Activated CD4-positive, alpha-beta T cell treated with anti-CD3 and anti-CD28 coated beads for 48 hours (primary cell): ENCODE data around the gene ALX4.
A peak's percentile ranks its signal among the peaks of the same experiment; 100 is the strongest.

Source experiments
- DNase-seq: peaks from one replicate; pipeline ENCODE4 v3.0.0-alpha.2; 2020

Gene ALX4

GRCh38 chr11:44290208-44290607 lies 19.7 kb downstream of the ALX4 start:
- no peak for DNase-seq

GRCh38 chr11:44288133-44288526 lies 21.8 kb downstream of the ALX4 start:
- no peak for DNase-seq

- DNase-seq = no peak
Measured at GRCh38 chr11:44286911-44287310, 23.0 kb downstream of the ALX4 start.

- DNase-seq = peak; percentile 76
Measured at GRCh38 chr11:44286268-44286880, 23.6 kb downstream of the ALX4 start.

- DNase-seq = no peak
Measured at GRCh38 chr11:44285756-44286155, 24.2 kb downstream of the ALX4 start.

- DNase-seq = no peak
Measured at GRCh38 chr11:44282620-44283019, 27.3 kb downstream of the ALX4 start.

GRCh38 chr11:44281151-44281550 lies 28.8 kb downstream of the ALX4 start:
- no peak for DNase-seq

GRCh38 chr11:44280257-44280656 lies 29.7 kb downstream of the ALX4 start:
- no peak for DNase-seq

GRCh38 chr11:44279483-44279882 lies 30.5 kb downstream of the ALX4 start:
- DNase-seq = no peak

- no peak for DNase-seq
Measured at GRCh38 chr11:44277196-44278090, 32.5 kb downstream of the ALX4 start.

- no peak for DNase-seq
Measured at GRCh38 chr11:44275961-44276550, 33.9 kb downstream of the ALX4 start.

- no peak for DNase-seq
Measured at GRCh38 chr11:44275241-44275640, 34.7 kb downstream of the ALX4 start.

- no peak for DNase-seq
Measured at GRCh38 chr11:44274404-44274803, 35.5 kb downstream of the ALX4 start.

- no peak for DNase-seq
Measured at GRCh38 chr11:44271286-44271685, 38.7 kb downstream of the ALX4 start.

- DNase-seq = no peak
Measured at GRCh38 chr11:44270403-44271273, 39.3 kb downstream of the ALX4 start.

GRCh38 chr11:44269369-44270351 lies 40.3 kb downstream of the ALX4 start:
- DNase-seq = no peak

GRCh38 chr11:44268614-44269080 lies 41.3 kb downstream of the ALX4 start:
- no peak for DNase-seq

- no peak for DNase-seq
Measured at GRCh38 chr11:44267750-44268613, 42.0 kb downstream of the ALX4 start.

- no peak for DNase-seq
Measured at GRCh38 chr11:44267006-44267749, 42.8 kb downstream of the ALX4 start.
